Mucosa of descending colon (tissue), 3 donors: Measurements from ENCODE around the gene DHX34. TPM values are rescaled to one million over a fixed set of nuclear protein-coding genes. Genes with fewer than 3 reads are reported as not detected.

Source experiments
- ATAC-seq: fragments of 200-7000 bp; cut with Tn5 transposase; one replicate; pipeline ENCODE4 v1.9.1; 2020; ENCODE audit warnings: mild to moderate bottlenecking, moderate library complexity
- DNase-seq, 3 donors: peaks; one replicate each; pipeline ENCODE4 v3.0.0-alpha.2; 2020
- H3K36me3 ChIP-seq: fragments of 200-600 bp; one replicate; pipeline ENCODE4 v1.8.0; 2021; ENCODE audit warnings: low read depth, mild to moderate bottlenecking
- H3K4me1 ChIP-seq: fragments of 200-600 bp; one replicate; pipeline ENCODE4 v1.8.0; 2021; ENCODE audit warnings: low read depth, mild to moderate bottlenecking
- H3K4me3 ChIP-seq: fragments of 200-600 bp; one replicate; pipeline ENCODE4 v1.8.0; 2021; ENCODE audit warnings: mild to moderate bottlenecking
- H3K9me3 ChIP-seq: fragments of 200-600 bp; one replicate; pipeline ENCODE4 v1.8.0; 2021; ENCODE audit warnings: mild to moderate bottlenecking
- CTCF ChIP-seq: fragments of 200-600 bp; IDR thresholded peaks from one replicate; pipeline ENCODE4 v1.8.0; 2022; ENCODE audit warnings: antibody characterized with exemption, mild to moderate bottlenecking
- intact Hi-C, 2 donors: fragments of 100-400 bp; cut with DNase I in 1 of 2; cut with micrococcal nuclease in 1 of 2; formaldehyde crosslinking; loops; one replicate each; pipeline versions ENCODE4 v1.11.0 to v1.11.1; 2022; cut with DNase I, micrococcal nuclease
- total RNA-seq, 3 donors: library from RNA; stranded (reverse); fragmentation: NEBNext Ultra II Directional in 2 of 3; extraction: Animal tissue kit (Norgen Biotek cat#: 25700) in 2 of 3; gene quantifications; one replicate each; pipeline versions ENCODE4 v1.2.1 to v1.2.4, GENCODE V29; 2021 to 2023
- donor health status: DM: no; HTN: no; CAD: no; lungs with moderate emphysema.
- donor health status: DM: no; HTN: no; CAD: no.
- donor health status: DM: no; HTN: yes; CAD: no.

DHX34 gene
- total RNA-seq, 3 donors from 2014 or later = 8.7 to 12.3 (median 11.0) TPM

- H3K4me1 ChIP-seq = no peaks in the 10 kb centered on the region
- no peaks in the 10 kb centered on the region for H3K9me3 ChIP-seq
- DNase-seq (no peak), ATAC-seq (no peak)
- TF ChIP-seq CTCF = no peak
- no peak overlapping the region for H3K4me3 ChIP-seq
- intact Hi-C loops = no loop called here
- H3K36me3 ChIP-seq = no peaks in the 10 kb centered on the region
These were observed 42.8 kb upstream of the DHX34 start for GRCh38 chr19:47306303-47306702.

- Histone ChIP-seq H3K4me1 (no peaks in the 10 kb centered on the region), H3K9me3 (no peaks in the 10 kb centered on the region), H3K4me3 (no peak overlapping the region), H3K36me3 (no peaks in the 10 kb centered on the region)
- intact Hi-C loops = no loop called here
- DNase-seq = no peak
- TF ChIP-seq CTCF = no peak
- no peak for ATAC-seq
These were observed 40.1 kb upstream of the DHX34 start for GRCh38 chr19:47309038-47309437.

- ATAC-seq (peak; percentile 38), DNase-seq (peak in 1 of 3 donors; percentile 18)
- H3K36me3 ChIP-seq = no peaks in the 10 kb centered on the region
- intact Hi-C loops = no loop called here
- no peaks in the 10 kb centered on the region for H3K4me1 ChIP-seq
- no peaks in the 10 kb centered on the region for H3K9me3 ChIP-seq
- H3K4me3 ChIP-seq = no peak within 1 kb of the TSS
- no peak for TF ChIP-seq CTCF
These were observed 39.5 kb upstream of the DHX34 start, which contains the start of gene C5AR1 for GRCh38 chr19:47309608-47310007. TSS of gene C5AR1 (plus strand) at chr19:47309861. CDS start at chr19:47309896, 35 bp downstream.

GRCh38 chr19:47310323-47310722 is 38.8 kb upstream of the DHX34 start:
- no peaks in the 10 kb centered on the region for H3K9me3 ChIP-seq
- no peaks in the 10 kb centered on the region for H3K4me1 ChIP-seq
- H3K4me3 ChIP-seq = no peak overlapping the region
- intact Hi-C loops = no loop called here
- ATAC-seq = no peak
- TF ChIP-seq CTCF = no peak
- no peaks in the 10 kb centered on the region for H3K36me3 ChIP-seq
- no peak for DNase-seq

- no peak for DNase-seq
- intact Hi-C loops = no loop called here
- ATAC-seq = peak; percentile 15
- Histone ChIP-seq H3K9me3 (no peaks in the 10 kb centered on the region), H3K4me1 (no peaks in the 10 kb centered on the region), H3K4me3 (no peak overlapping the region), H3K36me3 (no peaks in the 10 kb centered on the region)
- TF ChIP-seq CTCF = no peak
These were observed 38.3 kb upstream of the DHX34 start for GRCh38 chr19:47310819-47311218.
